GM06990 (cell line): ENCODE measurements around the gene EPHA6.

ENCODE experiments used
- DNase-seq: peaks from one replicate; pipeline ENCODE4 v3.0.0-alpha.2; 2011; ENCODE audit not compliant: insufficient read length; ENCODE audit errors: extremely low read depth
- H3K27me3 ChIP-seq: replicated peaks from 2 replicates; pipeline ENCODE4 v1.6.0; 2011; ENCODE audit warnings: low read length; ENCODE audit not compliant: control insufficient read depth, insufficient read depth
- H3K36me3 ChIP-seq: 2 replicates; pipeline ENCODE4 v1.5.1; 2011; ENCODE audit warnings: low read length; ENCODE audit not compliant: control insufficient read depth, insufficient read depth
- H3K4me3 ChIP-seq: replicated peaks from 2 replicates; pipeline ENCODE4 v1.5.1; 2011; ENCODE audit warnings: low read depth, mild to moderate bottlenecking, control low read depth, low read length
- TF ChIP-seq, protein P1 (sequence below): IDR thresholded peaks from 2 replicates; pipeline ENCODE4 v1.5.1; 2011; ENCODE audit warnings: low read length, control low read depth, mild to moderate bottlenecking, inconsistent platforms; ENCODE audit not compliant: insufficient read depth, poor library complexity, severe bottlenecking

The EPHA6 gene

DNA sequence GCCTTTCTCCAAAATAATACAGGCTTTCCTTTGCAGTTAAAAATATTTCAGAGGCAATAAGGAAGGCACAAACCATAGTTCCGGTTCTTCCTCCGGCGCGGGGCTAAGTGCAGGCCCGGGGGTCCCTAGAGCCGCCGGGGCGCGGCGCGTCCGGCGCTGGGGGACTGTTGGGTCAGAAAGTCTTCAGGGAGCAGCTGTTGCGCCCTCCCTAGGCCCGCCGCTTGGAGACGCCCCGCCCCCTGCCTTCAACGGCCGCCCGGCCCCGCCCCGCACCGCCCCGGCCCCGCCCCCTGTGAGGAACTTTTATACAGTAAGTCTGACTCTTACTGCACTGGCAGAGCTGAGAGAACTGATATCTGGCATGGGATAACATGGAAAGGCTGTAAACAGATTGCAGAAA is 667.0 kb downstream of the EPHA6 start:
- Histone ChIP-seq H3K27me3 (no peaks in the 10 kb centered on the region), H3K36me3 (no peaks in the 10 kb centered on the region), H3K4me3 (no peak overlapping the region)
- no peak for DNase-seq
- TF ChIP-seq, protein P1, sequence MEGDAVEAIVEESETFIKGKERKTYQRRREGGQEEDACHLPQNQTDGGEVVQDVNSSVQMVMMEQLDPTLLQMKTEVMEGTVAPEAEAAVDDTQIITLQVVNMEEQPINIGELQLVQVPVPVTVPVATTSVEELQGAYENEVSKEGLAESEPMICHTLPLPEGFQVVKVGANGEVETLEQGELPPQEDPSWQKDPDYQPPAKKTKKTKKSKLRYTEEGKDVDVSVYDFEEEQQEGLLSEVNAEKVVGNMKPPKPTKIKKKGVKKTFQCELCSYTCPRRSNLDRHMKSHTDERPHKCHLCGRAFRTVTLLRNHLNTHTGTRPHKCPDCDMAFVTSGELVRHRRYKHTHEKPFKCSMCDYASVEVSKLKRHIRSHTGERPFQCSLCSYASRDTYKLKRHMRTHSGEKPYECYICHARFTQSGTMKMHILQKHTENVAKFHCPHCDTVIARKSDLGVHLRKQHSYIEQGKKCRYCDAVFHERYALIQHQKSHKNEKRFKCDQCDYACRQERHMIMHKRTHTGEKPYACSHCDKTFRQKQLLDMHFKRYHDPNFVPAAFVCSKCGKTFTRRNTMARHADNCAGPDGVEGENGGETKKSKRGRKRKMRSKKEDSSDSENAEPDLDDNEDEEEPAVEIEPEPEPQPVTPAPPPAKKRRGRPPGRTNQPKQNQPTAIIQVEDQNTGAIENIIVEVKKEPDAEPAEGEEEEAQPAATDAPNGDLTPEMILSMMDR, result no peak

DNA sequence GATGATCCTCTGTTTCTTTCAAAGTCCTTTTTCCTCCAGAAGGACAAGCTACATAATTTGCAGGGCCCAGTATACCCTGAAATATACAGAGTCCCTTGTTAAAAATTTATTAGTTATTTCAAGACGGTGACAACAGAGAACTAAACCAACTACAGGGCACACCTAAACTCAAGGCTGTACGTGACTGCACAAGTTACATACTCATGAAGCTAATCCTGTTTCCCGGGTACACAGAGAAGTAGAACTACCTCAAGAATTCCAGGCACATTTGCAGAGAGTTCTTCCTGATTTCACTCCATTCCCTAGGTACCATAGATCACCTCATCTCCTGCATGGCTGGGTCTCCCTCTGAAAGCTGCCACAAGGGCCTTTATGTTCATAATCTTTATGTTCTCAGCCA is 670.8 kb downstream of the EPHA6 start:
- Histone ChIP-seq H3K4me3 (no peak overlapping the region), H3K27me3 (no peaks in the 10 kb centered on the region), H3K36me3 (no peaks in the 10 kb centered on the region)
- TF ChIP-seq, protein P1, result no peak
- DNase-seq, result no peak

DNA sequence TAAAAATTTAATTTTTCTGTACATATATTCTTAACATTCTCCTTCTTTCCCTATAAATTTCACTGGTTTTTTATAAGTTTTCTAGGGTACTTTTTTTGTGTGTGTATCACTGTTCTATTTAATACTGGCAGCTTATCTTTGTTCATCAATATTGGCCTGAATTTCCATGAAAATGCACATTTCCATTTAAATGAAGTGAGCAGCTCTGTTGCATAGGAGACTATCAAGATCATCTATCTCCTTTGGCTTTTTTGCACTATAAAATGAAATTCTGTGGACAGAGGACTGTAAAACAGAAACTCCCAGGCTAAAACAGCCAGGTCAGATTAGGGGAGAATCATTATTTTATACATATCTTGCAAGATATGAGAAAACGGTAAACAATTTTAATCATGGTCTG is 673.2 kb downstream of the EPHA6 start:
- TF ChIP-seq, protein P1, result no peak
- Histone ChIP-seq H3K27me3 (no peaks in the 10 kb centered on the region), H3K4me3 (no peak overlapping the region), H3K36me3 (no peaks in the 10 kb centered on the region)
- DNase-seq, result no peak

DNA sequence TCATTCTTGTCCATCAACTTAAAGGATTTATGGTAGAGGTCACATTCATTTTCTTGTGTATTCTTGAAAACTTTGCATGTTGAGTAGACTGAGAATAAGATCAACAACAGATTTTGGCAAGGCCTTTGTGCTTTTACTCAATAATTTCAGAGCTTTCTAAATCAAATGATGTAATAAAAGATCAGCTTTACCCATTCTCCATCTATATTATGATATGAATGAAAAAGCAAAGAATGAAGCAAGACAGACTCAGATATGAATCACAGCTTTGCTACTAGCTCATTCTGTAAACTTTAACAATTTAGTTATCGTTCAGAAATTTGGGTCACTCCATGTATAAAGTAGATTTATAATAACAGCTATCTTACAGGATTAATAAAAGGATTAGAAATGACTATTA is 674.3 kb downstream of the EPHA6 start:
- Histone ChIP-seq H3K27me3 (no peaks in the 10 kb centered on the region), H3K4me3 (no peak overlapping the region), H3K36me3 (no peaks in the 10 kb centered on the region)
- no peak for DNase-seq
- TF ChIP-seq, protein P1, result no peak

DNA sequence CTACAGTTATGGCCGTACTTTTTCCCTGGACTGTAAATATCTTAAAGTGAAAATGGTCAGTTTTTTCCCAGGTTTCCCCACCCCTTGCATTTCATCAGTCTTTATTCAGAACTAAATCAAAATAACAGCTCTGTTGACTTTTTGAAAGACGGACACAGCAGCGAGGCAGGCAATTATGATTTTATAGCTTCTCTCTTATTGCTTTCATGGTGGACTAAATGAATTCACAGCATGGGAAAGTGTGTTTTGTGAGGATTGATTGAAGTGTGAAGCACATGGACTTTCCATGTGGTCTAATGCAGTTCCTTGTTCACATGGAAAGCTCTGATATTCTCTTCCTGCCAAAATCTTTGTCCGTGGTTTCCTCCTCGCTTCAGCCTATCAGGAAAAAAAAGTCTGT is 681.5 kb downstream of the EPHA6 start:
- DNase-seq, result no peak
- TF ChIP-seq, protein P1, result no peak
- no peak overlapping the region for H3K4me3 ChIP-seq
- no peaks in the 10 kb centered on the region for H3K36me3 ChIP-seq
- H3K27me3 ChIP-seq, result no peaks in the 10 kb centered on the region

DNA sequence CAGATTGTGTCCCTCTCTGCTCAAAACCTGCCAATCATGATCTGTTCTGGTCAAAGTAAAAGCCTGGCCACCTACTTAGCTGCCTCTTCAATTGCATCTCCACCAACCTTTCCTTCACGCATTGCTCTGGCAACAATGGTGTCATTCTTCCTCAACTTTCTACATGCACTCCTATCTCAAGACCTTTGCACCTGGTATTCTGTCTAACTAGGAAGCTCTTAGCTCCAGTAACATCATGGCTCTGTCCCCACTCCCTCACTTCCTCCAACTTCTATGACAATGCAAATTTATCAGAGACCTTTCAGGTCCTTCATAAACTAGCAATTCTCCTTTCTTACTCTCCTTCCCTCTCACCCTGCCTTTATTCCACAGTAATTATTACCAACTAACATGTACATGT is 682.7 kb downstream of the EPHA6 start:
- Histone ChIP-seq H3K27me3 (no peaks in the 10 kb centered on the region), H3K4me3 (no peak overlapping the region), H3K36me3 (no peaks in the 10 kb centered on the region)
- TF ChIP-seq, protein P1, result no peak
- no peak for DNase-seq
